ENCODE data around the gene MACROD1. TPM values are rescaled to one million over a fixed set of nuclear protein-coding genes. Genes with fewer than 3 reads are reported as not detected.

The MACROD1 gene
- total and polyA plus RNA-seq, 2 donors (not counting 3 experiments of a cell fraction or from before 2014, with no cell fraction given) = 11.0 to 16.2 TPM

DNA sequence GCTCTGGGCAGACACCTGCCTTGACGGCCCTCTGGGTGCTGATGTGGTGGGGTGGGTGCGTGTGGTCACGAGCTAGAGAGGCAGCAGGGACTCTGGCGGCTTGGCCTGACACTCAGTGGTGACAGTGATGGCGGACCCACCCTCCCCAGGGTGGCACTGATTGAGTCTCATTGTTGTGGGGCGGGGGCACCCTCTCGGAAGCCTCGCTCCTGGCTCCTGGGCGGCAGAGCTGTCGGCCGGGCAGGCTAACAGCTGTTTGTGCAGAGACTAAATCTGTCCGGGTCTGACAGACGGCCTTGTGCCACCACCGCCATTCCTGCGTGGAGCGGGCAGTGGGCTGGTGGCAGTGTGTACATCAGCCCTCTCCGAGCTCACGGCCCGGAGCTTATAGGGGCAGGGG is 114.6 kb downstream of the MACROD1 start:
- H3K9ac ChIP-seq (replicated peaks; ENCODE audit: extremely low read depth, insufficient read depth, low read length) = no peak overlapping the region
- no peaks in the 10 kb centered on the region for H3K36me3 ChIP-seq (ENCODE audit: control insufficient read depth in 2 of 2, extremely low read depth in 1 of 2, insufficient read depth in 2 of 2, low read length in 2 of 2)
- H3K4me1 ChIP-seq (ENCODE audit: control insufficient read depth, extremely low read depth, insufficient read depth, low read length) = no peaks in the 10 kb centered on the region
- TF ChIP-seq FOS (IDR thresholded peaks at IDR 0.05; ENCODE audit: borderline replicate concordance, insufficient read depth, low read length) = no peak
- no peak for TF ChIP-seq JUN (IDR thresholded peaks at IDR 0.05; ENCODE audit: borderline replicate concordance, insufficient read depth, insufficient read length, low read depth)
- TF ChIP-seq POLR2A (IDR thresholded peaks at IDR 0.05; ENCODE audit: low read depth, low read length) = no peak
- no peak for TF ChIP-seq CTCF (IDR thresholded peaks at IDR 0.05; ENCODE audit: extremely low read depth in 1 of 2, insufficient read depth in 1 of 2, low read depth in 1 of 2, low read length in 2 of 2)
- no peaks in the 10 kb centered on the region for H4K20me1 ChIP-seq (replicated peaks; ENCODE audit: control insufficient read depth, extremely low read depth, insufficient read depth, low read length)
- DNase-seq (ENCODE audit: low read depth, low spot score) (no peak), FAIRE-seq (no peak)
- no peaks in the 10 kb centered on the region for H3K79me2 ChIP-seq (ENCODE audit: control insufficient read depth, insufficient read depth, low read length)
- dilution Hi-C loops (cut with MboI; ENCODE audit: extremely low pct_ligation_motif_present, low sequenced_read_pairs) (no loop called here), intact Hi-C loops (cut with micrococcal nuclease) (no loop called here)
- H3K9me1 ChIP-seq (replicated peaks; ENCODE audit: control insufficient read depth, extremely low read depth, insufficient read depth, low read length) = no peaks in the 10 kb centered on the region
- no peak overlapping the region for H3K4me2 ChIP-seq (ENCODE audit: insufficient read depth, low read length)
- no TSS peak for BruUV-seq (replicated peaks)
- H3K27me3 ChIP-seq (ENCODE audit: control insufficient read depth in 2 of 2, insufficient read depth in 2 of 2, low read length in 2 of 2) = no peaks in the 10 kb centered on the region
- no peak overlapping the region for H2AFZ ChIP-seq (ENCODE audit: low read depth, low read length)
- ChIA-PET POLR2A (no interaction called here), CTCF (no interaction called here)
- H3K4me3 ChIP-seq (replicated peaks in 1 of 3; ENCODE audit: insufficient read depth in 1 of 3, low read depth in 1 of 3, low read length in 3 of 3) = no peak overlapping the region
- H3K9me3 ChIP-seq (replicated peaks; ENCODE audit: control insufficient read depth, insufficient read depth, low read length) = no peaks in the 10 kb centered on the region
- H3K27ac ChIP-seq (ENCODE audit: insufficient read depth, low read depth, low read length) = no peak overlapping the region

GRCh38 chr11:64049509-64049908 is 116.4 kb downstream of the MACROD1 start:
- no peaks in the 10 kb centered on the region for H3K9me3 ChIP-seq (replicated peaks; ENCODE audit: control insufficient read depth, insufficient read depth, low read length)
- intact Hi-C loops (cut with micrococcal nuclease) = no loop called here
- H3K4me1 ChIP-seq (ENCODE audit: control insufficient read depth, extremely low read depth, insufficient read depth, low read length) = no peaks in the 10 kb centered on the region
- no peaks in the 10 kb centered on the region for H3K27me3 ChIP-seq (ENCODE audit: control insufficient read depth in 2 of 2, insufficient read depth in 2 of 2, low read length in 2 of 2)
- ChIA-PET POLR2A (no interaction called here), CTCF (no interaction called here)
- H3K27ac ChIP-seq (ENCODE audit: insufficient read depth, low read depth, low read length) = no peak overlapping the region
- H3K36me3 ChIP-seq (ENCODE audit: control insufficient read depth in 2 of 2, extremely low read depth in 1 of 2, insufficient read depth in 2 of 2, low read length in 2 of 2) = no peaks in the 10 kb centered on the region
- TF ChIP-seq POLR2A (IDR thresholded peaks at IDR 0.05; ENCODE audit: low read depth, low read length) = no peak
- no peak for TF ChIP-seq MYC (IDR thresholded peaks at IDR 0.05; ENCODE audit: low read depth, low read length)
- no peak for TF ChIP-seq POLR2AphosphoS5 (IDR thresholded peaks at IDR 0.05; ENCODE audit: insufficient read depth, low read depth, low read length)
- TF ChIP-seq MAX (IDR thresholded peaks at IDR 0.05; ENCODE audit: insufficient read depth, insufficient read length) = no peak
- no peak for TF ChIP-seq JUN (IDR thresholded peaks at IDR 0.05; ENCODE audit: borderline replicate concordance, insufficient read depth, insufficient read length, low read depth)
- no peak for TF ChIP-seq CTCF (IDR thresholded peaks at IDR 0.05; ENCODE audit: extremely low read depth in 1 of 2, insufficient read depth in 1 of 2, low read depth in 1 of 2, low read length in 2 of 2)
- TF ChIP-seq GATA2 (IDR thresholded peaks at IDR 0.05; ENCODE audit: insufficient read depth, insufficient read length, low read depth, low read length) = no peak
- no peak for TF ChIP-seq EZH2 (IDR thresholded peaks at IDR 0.05; ENCODE audit: borderline replicate concordance, low read depth, low read length, severe bottlenecking)
- no peak for TF ChIP-seq FOS (IDR thresholded peaks at IDR 0.05; ENCODE audit: borderline replicate concordance, insufficient read depth, low read length)
- H3K4me3 ChIP-seq (replicated peaks in 1 of 3; ENCODE audit: insufficient read depth in 1 of 3, low read depth in 1 of 3, low read length in 3 of 3) = no peak overlapping the region
- no peaks in the 10 kb centered on the region for H4K20me1 ChIP-seq (replicated peaks; ENCODE audit: control insufficient read depth, extremely low read depth, insufficient read depth, low read length)
- H3K9ac ChIP-seq (replicated peaks; ENCODE audit: extremely low read depth, insufficient read depth, low read length) = no peak overlapping the region
- DNase-seq (ENCODE audit: low read depth, low spot score) (no peak), FAIRE-seq (no peak)
- no peaks in the 10 kb centered on the region for H3K79me2 ChIP-seq (ENCODE audit: control insufficient read depth, insufficient read depth, low read length)
- BruUV-seq (replicated peaks) = no TSS peak
- H3K4me2 ChIP-seq (ENCODE audit: insufficient read depth, low read length) = no peak overlapping the region
- dilution Hi-C loops (cut with MboI; ENCODE audit: extremely low pct_ligation_motif_present, low sequenced_read_pairs) = no loop called here
- H3K9me1 ChIP-seq (replicated peaks; ENCODE audit: control insufficient read depth, extremely low read depth, insufficient read depth, low read length) = no peaks in the 10 kb centered on the region
- no peak overlapping the region for H2AFZ ChIP-seq (ENCODE audit: low read depth, low read length)

Data from endothelial cell of umbilical vein (primary cell).